ENCODE measurements around the gene THOC5.
"Not testable (repeated sequence)": the region's sequence is repeated elsewhere in the genome, so short reads cannot be mapped to it uniquely, and the experiment has no call there.

Gene THOC5

DNA sequence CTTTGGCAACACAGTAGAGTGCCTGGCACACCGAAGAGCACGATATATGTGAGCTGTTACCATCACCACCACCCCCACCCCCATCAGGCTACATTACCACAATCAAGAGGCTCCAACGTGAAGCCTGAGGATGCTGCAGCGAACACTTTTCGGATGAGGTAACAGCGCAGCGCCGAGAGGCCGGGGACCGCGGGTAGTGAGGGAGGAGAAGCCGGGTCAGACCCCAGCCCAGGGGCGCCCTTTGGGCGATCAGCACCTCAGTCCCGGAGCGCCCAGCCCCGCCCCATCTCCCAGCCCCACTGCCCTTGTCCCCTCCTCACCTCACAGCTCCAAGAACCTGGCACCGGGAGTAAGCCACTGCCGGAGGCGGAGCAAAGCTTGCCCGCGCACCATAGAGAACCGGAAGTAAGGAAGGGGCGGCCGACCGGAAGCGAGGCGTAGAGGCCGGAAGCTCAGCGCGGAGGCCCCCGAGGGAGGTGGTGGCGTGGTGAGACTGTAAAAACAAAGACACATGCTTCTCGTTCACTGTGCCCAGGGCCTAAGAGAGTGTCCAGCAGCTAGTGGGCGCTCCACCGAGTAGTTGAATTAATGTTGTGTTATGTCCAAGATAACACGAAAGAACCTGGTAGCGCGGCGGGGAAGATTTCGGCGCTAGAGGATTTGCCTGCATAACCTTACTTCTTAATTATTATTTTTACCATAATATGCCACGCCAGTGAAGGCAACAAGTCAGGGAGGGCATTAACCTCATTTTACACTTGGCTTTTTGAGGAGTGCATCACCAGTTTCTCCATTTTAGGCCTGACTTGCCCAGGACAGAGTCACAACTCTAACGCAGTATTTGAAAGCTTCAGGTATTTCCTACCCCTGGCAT is at the start of gene THOC5:
Gene THOC5 (minus strand): TSS at position 407 of the 874 bp plus-strand sequence. CDS start 4,610 bp downstream, outside the sequence.
- peak; percentile 89 for DNase-seq (ENCODE audit: low read depth, low spot score)

DNA sequence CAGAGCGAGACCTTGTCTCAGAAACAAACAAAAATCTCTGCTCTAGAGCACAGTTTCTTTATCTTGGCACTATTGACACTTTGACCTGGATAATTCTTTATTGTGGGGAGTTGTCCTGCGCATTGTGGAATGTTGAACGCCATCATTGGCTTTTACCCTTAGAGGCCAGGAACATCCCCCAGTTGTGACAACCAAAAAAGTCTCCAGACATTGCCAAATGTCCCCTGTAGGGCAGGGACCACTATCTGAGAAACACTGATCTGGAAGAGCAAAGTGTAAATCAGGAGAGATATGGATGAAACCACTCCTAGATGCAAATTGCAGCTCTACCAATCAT is 45.1 kb upstream of the THOC5 start:
- DNase-seq (ENCODE audit: low read depth, low spot score), result no peak

DNA sequence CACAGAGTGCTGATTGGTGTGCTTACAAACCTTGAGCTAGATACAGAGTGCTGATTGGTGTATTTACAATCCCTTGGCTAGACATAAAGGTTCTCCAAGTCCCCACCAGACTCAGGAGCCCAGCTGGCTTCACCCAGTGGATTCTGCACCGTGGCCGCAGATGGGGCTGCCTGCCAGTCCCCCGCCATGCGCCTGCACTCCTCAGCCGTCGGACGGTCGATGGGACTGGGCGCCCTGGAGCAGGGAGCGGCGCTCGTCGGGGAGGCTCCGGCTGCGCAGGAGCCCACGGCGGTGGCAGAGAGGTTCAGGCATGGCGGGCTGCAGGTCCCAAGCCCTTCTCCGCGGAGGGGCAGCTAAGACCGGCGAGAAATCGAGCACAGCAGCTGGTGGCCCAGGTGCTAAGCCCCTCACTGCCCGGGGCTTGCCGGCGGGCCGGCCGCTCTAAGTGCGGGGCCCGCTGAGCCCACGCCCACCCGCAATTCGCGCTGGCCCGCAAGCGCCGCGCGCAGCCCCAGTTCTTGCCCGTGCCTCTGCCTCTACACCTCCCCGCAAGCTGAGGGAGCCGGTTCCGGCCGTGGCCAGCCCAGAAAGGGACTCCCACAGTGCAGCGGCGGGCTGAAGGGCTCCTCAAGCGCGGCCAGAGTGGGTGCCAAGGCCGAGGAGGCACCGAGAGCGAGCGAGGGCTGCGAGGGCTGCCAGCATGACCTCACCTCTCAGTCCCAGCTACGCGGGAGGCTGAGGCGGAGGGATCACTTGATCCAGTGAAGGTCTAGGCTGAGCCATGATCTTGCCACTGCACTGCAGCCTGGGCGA is 44.5 kb upstream of the THOC5 start:
- DNase-seq (ENCODE audit: low read depth, low spot score), result not testable (repeated sequence)

DNA sequence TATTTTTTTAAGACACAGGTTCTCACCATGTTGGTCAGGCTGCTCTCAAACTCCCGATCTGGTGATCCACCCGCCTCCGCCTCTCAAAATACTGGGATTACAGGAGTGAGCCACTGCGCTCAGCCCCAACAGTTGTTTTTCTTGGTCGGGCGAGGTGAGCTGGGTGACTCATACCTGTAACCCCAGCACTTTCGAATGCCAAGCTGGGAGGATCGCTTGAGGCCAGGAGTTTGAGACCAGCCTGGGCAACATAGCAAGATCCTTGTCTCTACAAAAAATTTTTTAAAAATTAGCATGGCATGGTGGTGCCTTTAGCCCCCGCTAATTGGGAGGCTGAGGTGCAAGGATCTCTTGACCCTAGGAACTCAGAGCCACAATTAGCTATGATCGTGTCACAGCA is 42.9 kb upstream of the THOC5 start:
- no peak for DNase-seq (ENCODE audit: low read depth, low spot score)

DNA sequence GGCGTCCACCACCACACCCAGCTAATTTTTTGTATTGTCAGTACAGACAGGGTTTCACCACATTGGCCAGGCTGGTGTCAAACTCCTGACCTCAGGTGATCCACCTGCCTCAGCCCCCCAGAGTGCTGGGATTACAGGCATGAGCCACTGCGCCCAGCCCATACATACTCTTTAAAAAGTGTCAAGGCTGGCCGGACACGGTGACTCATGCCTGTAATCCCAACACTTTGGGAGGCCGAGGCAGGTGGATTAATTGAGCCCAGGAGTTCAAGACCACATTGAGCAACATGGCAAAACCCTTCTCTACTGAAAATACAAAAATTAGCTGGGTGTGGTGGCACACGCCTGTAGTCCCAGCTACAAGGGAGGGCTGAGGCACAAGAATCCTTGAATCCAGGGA is 40.9 kb upstream of the THOC5 start:
- DNase-seq (ENCODE audit: low read depth, low spot score), result not testable (repeated sequence)

DNA sequence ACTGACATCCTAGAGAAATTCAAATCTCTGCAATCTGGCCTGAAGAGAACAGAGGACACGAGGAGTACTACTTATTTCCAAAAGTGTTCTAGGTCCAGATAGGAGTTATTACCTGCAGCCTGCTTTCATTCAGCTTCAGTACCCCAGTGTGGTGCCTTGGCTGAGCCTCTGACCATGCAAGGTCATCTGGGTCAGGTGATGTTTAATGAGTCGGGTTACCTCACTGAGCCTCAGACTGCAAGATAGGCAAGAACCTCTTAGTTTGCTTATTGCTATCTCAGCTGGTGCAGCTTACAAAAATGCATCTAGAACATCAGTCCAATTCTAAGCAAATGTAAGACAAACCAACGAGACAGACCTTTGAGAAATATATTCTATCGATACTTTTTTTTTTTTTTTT is 40.4 kb upstream of the THOC5 start:
- DNase-seq (ENCODE audit: low read depth, low spot score), result no peak

DNA sequence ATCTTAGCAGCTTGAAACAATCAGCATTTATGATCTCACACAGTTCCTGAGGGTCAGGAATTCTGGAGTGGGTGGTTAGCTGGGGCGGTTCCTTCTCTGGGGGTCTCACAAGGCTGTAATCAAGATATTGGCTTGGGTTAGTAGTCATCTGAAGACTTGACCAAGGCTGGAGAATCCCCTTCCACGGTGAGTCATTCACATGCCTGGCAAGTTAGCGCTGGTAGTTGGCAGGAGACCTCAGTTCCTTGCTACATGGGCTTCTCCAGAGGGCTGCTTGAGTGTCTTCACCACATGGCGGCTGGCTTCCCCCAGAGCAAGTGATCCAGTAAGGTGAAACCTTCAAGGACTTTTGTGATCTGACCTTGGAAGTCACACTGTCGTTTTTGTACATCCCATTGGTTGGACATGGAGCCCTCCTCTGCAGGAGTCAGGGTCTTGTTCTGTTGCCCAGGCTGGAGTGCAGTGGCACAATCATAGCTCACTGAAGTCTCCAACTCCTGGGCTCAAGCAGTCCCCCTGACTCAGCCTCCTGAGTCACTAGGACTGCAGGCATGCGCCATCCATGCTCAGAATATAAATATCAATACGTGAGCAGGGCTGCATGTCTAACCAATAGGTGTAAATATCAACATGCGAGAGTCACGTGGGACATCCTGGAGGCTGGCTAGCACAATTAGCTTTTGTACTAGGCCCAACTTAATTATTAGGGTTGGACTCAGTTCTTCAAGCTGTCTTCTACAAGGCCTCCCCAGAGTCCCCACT is 34.6 kb upstream of the THOC5 start:
- no peak for DNase-seq (ENCODE audit: low read depth, low spot score)

DNA sequence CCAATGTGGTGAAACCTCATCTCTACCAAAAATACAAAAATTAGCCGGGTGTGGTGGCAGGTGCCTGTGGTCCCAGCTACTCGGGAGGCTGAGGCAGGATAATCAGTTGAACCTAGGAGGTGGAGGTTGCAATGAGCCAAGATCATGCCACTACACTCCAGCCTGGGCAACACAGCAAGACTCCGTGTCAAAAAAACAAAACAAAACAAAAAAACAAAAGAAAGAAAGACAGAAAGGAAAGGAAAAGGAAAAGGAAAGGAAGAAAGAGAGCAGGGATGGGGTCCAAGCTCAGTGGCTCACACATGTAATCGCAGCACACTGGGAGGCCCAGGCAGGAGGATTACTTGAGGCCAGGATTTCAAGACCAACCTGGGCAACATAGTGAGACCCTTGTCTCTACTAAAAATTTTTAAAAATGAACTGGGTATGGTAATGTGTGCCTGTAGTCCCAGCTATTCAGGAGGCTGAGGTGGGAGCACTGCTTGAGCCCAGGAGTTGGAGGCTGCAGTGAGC is 32.7 kb upstream of the THOC5 start:
- DNase-seq (ENCODE audit: low read depth, low spot score), result not testable (repeated sequence)

DNA sequence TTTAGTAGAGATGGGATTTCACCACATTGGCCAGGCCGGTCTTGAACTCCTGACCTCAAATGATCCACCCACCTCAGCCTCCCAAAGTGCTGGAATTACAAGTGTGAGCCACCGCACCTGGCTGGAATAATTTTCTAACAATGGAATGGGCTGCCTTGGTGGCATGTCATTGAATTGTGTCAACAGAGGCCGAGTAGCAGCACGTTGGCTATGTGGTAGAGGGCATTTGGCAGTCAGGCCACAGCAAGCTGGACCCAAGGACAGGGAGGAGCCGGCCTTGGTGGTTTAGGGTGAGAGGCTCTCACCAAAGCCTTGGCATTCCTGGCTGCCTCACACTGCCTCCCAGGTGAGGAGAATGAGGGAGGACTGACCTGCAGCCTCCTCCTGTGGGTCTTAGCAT is 31.4 kb upstream of the THOC5 start:
- DNase-seq (ENCODE audit: low read depth, low spot score), result no peak

DNA sequence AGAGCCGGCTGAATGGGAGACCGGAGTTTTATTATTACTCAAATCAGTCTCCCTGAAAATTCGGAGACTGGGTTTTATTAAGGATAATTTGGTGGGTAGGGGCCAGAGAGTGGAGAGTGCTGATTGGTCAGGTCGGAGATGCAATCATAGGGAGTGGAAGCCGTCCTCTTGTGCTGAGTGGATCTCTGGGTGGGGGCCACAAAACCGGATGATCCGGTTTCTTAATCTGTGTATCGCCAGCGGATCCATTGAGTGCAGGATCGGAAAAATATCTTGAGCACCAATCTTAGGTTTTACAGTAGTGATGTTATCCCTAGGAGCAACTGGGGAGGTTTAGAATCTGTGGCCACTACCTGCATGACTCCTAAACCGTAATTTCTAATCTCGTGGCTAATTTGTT is 28.2 kb upstream of the THOC5 start:
- no peak for DNase-seq (ENCODE audit: low read depth, low spot score)

DNA sequence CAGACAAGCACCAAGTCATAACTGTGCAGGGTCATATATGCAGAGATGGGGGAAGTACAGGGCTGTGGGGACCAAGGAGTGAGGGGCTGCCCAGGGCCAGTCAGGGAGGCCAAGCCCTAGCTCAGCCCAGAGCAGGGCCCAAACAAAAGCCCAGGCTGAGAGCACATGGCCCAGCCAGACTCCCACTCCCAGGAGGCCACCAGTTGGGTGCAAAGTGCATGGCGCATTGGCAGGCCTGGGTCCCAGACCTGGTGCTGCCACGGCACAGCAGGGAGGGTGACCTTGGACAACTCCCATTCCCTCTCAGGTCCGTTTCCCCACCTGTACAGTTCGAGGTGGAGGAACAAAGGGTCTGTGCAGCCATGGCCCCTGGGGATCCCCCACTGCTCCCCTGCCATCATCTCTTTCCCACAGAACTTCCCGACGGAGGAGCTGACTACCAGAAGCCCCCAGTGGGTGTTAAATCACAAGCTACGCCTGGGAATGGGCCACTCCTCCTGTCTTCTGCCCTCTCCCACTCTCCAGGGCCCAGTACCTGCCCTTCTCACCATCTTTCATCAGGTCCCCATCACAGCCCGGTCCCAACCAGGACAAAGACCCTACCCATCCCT is 26.7 kb upstream of the THOC5 start:
- DNase-seq (ENCODE audit: low read depth, low spot score), result no peak

DNA sequence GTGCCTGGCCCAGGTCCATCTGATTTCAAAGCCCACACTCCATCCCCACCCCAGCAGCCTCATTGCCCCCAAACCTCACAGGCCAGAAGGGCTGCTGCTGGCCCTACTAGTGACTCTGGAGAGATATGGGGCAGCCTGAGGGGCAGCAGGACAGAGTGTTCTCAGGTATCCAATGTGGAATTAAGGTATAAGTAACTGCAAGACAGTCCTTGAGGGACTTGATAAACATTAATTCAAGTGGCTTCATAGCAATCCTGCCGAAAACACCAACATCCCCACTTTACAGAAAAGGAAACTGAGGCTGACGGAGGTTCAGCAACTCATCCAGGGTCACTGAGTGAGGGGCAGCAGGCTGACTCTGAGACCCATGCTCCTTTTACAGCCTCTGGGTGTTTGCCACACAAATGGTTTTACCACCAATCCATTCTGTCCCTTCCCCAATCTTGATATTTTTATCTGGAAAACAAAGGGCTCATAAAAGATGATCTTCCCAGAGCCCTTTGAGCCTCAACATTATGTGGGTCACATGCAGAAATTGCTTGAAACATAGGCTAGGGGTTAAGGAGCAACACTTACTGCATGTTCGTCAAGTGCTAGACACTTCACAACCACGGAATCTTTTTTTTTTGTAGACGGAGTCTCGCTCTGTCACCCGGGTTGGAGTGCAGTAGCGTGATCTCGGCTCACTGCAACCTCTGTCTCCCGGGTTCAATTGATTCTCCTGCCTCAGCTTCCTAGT is 25.1 kb upstream of the THOC5 start:
- DNase-seq (ENCODE audit: low read depth, low spot score), result no peak

DNA sequence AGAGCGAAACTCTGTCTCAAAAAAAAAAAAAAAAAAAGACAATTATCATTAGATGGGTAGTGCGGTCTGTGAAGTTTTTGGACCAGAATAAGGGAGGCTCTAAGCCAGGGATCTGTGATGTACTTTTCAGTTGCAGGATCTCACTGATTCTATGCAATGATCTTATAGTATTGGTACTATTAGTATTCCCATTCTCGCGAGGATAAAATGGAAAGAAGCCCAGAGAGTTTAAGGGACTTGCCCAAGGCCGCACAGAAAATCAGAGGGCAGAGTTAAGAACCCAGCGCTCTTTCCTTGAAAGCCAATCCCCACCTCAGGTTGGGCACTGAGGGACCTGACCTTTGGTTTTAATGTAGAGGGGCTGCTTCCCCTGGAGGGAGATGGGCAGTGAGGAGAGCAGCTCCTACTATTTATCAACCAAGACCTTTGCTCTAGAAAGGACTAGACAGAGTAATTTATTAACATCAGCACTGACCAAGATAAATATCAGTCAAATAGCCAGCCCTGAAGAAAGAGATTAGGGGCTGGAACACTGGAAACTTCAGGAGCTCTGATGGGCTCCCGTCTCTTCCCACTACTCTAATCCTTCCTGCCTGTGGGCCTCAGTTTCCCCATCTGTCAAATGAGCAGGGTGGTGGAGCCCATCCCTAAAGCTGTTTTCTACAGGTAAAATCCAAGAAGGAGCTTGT is 21.3 kb upstream of the THOC5 start:
- DNase-seq (ENCODE audit: low read depth, low spot score), result no peak

DNA sequence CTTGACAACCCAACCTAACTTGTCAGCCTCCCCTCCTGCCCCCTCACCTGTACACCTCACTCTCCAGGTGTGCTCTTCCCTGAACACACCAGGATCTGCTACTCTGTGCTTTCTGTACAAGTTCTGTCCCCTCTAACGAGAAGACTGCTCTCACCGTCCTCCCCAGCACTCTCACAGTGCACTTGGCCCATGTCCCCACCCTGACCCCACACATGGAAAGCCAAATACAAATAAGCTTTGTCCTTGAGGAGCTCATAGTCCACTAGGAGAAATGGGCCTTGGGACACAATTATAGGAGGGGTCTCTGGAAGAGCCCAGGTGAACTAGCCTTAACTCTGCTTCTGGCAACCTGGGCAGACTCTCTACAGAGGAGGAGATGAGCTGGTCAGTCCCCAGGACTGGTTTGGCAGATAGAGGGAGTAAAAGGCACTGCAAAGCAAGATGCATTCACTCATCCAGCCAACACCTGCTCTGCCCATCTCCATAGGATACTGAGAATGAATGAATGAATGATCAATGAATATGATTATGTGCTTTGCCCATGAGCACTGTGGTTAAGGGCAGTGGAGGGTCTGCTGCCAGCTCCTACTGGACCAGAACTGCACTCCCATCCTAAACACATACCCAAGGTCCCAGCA is 17.5 kb upstream of the THOC5 start:
- no peak for DNase-seq (ENCODE audit: low read depth, low spot score)

DNA sequence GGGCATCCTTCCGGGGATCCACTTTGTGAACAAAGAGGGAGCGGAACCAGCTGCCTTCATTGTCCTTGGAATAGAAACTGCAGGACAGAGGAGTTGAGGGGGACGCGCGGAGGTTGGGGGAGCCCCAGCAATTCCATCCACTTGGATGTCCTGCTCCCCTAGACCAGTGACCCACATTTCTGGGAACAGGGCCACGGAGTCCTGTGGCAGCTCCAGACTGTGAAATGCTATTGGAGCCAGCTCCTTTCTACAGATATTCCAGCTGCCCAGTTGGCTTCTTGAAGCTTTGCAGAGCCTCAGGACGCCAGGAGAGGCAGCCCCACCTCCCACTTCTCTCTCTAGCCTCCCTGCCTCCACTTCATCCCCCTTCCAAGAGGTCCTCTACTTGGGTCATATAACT is 16.9 kb upstream of the THOC5 start:
- no peak for DNase-seq (ENCODE audit: low read depth, low spot score)

DNA sequence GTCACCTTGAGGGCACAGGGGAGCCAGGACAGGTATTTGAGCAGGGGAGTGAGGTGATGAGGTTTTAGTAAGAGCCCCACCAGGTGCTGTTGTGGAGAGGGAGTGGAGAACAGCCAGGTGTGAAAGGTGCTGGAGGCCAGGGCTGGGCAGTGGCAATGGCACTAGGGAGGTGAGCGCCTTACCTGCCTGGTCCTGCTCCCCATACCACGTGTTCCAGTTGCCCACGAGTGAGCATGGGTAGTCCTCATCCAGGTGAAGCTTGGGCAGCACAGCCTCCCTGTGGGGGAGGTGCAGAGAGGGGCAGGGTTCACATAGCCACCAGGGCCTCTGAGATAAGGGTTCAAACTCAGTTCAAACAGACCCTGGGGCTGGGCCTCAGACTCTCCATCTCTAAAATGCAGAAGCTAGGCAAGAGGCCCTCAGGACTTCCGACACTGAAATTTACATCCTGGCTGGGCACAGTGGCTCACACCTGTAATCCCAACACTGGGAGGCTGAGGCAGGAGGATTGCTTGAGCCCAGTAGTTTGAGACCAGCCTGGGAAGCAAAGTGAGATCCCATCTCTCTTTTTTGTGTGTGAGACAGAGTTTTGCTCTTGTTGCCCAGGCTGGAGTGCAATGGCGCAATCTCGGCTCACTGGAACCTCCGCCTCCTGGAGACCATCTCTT is 15.6 kb upstream of the THOC5 start:
- no peak for DNase-seq (ENCODE audit: low read depth, low spot score)

DNA sequence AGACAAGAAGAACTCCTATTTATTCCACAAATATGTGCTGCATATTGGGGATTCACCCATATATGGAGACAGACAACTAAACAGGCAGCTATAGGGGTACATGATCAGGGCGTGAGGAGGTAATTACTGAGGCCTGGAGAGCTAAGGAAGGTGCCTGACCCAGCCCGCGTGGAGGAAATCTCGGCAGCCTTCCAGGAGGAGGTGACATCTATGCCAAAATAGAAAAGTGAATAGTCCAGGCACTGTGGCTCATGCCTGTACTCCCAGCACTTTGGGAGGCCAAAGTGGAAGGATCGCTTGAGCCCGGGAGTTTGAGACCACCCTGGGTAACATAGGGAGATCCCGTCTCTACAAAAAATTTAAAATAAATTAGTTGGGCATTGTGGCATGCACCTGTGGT is 13.8 kb upstream of the THOC5 start:
- DNase-seq (ENCODE audit: low read depth, low spot score), result no peak

DNA sequence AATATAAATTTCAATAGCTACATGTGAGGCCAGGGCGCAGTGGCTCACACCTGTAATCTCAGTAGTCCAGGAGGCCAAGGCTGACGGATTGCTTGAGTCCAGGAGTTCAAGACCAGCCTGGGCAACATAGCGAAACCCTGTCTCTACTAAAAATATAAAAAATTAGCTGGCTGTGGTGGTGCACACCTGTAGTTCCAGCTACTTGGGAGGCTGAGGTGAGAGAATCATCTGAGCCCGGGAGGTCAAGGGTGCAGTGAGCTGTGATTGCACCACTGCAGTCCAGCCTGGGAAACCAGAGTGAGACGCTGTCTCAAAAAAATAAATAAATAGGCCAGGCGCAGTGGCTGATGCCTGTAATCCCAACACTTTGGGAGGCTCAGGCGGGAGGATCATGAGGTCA is 13.0 kb upstream of the THOC5 start:
- DNase-seq (ENCODE audit: low read depth, low spot score), result not testable (repeated sequence)

All from smooth muscle cell of the brain vasculature (primary cell).